ENCODE measurements around the gene CCDC17. TPM values are rescaled to one million over a fixed set of nuclear protein-coding genes. Genes with fewer than 3 reads are reported as not detected.

Gene CCDC17
- total RNA-seq, 1 experiment from 2014 or later = 6.6 TPM

DNA sequence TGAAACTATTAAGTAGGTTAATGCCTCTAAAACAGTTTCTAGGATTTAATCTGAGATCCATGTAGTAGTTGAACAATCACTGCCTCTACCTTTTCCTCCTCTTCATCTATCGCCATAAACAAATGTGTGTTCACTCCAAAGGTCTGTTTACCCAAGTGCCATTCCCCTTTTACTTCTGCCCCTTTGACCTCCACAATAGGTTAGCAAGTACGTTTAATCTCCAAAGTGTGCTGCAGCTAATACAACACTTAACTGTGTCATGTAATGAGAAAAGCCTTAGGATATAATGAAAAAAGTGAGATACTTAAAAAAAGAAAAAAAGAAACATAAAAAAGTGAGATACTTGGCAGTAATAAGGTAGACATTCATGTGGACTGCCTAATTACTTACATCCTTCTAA, 34.3 kb upstream of the CCDC17 start:
- Histone ChIP-seq H3K27ac (no peak overlapping the region), H4K20me1 (ENCODE audit: insufficient read depth) (peaks cover 33% of the 10 kb centered on the region), H3K4me3 (no peak overlapping the region), H3K36me3 (ENCODE audit: low read depth) (peaks cover 60% of the 10 kb centered on the region), H3F3A (ENCODE audit: insufficient read depth, low read depth) (no peaks in the 10 kb centered on the region; the same call in 1 of the 2 replicates), H3K79me2 (ENCODE audit: low read depth) (peaks cover 27% of the 10 kb centered on the region), H3K9me3 (ENCODE audit: insufficient read depth, low read depth) (no peaks in the 10 kb centered on the region), H3K9me2 (ENCODE audit: insufficient read depth) (no peaks in the 10 kb centered on the region), H3K4me1 (replicated peaks; ENCODE audit: insufficient read depth) (no peaks in the 10 kb centered on the region), H2AFZ (no peak overlapping the region), H3K4me2 (no peak overlapping the region), H3K27me3 (ENCODE audit: insufficient read depth, low read depth) (no peaks in the 10 kb centered on the region)
- no peak for DNase-seq
- POLR2A ChIA-PET (ENCODE audit: unreplicated experiment) = no interaction called here
- TF ChIP-seq, protein P1, sequence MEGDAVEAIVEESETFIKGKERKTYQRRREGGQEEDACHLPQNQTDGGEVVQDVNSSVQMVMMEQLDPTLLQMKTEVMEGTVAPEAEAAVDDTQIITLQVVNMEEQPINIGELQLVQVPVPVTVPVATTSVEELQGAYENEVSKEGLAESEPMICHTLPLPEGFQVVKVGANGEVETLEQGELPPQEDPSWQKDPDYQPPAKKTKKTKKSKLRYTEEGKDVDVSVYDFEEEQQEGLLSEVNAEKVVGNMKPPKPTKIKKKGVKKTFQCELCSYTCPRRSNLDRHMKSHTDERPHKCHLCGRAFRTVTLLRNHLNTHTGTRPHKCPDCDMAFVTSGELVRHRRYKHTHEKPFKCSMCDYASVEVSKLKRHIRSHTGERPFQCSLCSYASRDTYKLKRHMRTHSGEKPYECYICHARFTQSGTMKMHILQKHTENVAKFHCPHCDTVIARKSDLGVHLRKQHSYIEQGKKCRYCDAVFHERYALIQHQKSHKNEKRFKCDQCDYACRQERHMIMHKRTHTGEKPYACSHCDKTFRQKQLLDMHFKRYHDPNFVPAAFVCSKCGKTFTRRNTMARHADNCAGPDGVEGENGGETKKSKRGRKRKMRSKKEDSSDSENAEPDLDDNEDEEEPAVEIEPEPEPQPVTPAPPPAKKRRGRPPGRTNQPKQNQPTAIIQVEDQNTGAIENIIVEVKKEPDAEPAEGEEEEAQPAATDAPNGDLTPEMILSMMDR (conservative IDR thresholded peaks at IDR 0.05) = no peak
- no peak for TF ChIP-seq EZH2 (IDR thresholded peaks at IDR 0.05; ENCODE audit: low read depth)
- intact Hi-C loops (cut with micrococcal nuclease; ENCODE audit: unreplicated experiment) = no loop called here
- CTCF ChIA-PET = no interaction called here
- BruUV-seq (replicated peaks) = no TSS peak

DNA sequence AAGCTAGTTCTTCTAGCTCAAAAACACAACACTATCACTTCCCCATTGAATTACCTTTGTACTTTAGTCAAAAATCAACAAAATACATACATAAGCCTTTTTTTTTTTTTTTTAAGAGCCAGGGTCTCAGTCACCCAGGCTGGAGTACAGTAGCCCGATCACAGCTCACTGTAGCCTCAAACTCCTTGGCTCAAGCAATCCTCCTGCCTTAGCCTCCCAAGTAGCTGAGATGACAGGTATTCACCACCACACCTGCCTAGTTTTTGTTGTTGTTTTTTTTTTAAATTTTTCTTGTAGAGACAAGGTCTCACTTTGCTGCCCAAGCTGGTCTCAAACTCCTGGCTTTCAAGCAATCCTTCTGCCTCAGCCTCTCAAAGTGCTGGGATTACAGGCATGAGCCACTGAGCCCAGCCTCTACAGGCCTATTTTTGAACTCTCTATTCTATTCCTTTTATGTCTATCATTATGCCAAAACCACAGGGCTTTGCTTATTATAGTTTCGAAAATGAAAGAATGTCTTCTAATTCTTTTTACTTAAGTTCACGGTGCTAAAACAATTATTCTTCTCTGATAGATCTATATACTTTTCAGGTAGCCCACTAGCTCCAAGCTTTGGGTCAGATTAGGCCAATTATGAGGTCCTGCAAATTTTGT, 32.8 kb upstream of the CCDC17 start:
- peaks cover 12% of the 10 kb centered on the region; the same call in 1 of the 2 replicates for H3K79me2 ChIP-seq (ENCODE audit: low read depth)
- TF ChIP-seq EZH2 (IDR thresholded peaks at IDR 0.05; ENCODE audit: low read depth) = no peak
- TF ChIP-seq, protein P1 (conservative IDR thresholded peaks at IDR 0.05) = no peak
- POLR2A ChIA-PET (ENCODE audit: unreplicated experiment) = no interaction called here
- H3K27ac ChIP-seq = no peak overlapping the region
- H3K4me1 ChIP-seq (replicated peaks; ENCODE audit: insufficient read depth) = no peaks in the 10 kb centered on the region
- H4K20me1 ChIP-seq (ENCODE audit: insufficient read depth) = peaks cover 24% of the 10 kb centered on the region
- H3K27me3 ChIP-seq (ENCODE audit: insufficient read depth, low read depth) = no peaks in the 10 kb centered on the region
- no peaks in the 10 kb centered on the region for H3K9me2 ChIP-seq (ENCODE audit: insufficient read depth)
- no peak overlapping the region for H3K4me3 ChIP-seq
- H3F3A ChIP-seq (ENCODE audit: insufficient read depth, low read depth) = no peaks in the 10 kb centered on the region; the same call in 1 of the 2 replicates
- no peak overlapping the region for H2AFZ ChIP-seq
- H3K9me3 ChIP-seq (ENCODE audit: insufficient read depth, low read depth) = no peaks in the 10 kb centered on the region
- H3K36me3 ChIP-seq (ENCODE audit: low read depth) = peaks cover 63% of the 10 kb centered on the region
- DNase-seq = no peak
- BruUV-seq (replicated peaks) = no TSS peak
- intact Hi-C loops (cut with micrococcal nuclease; ENCODE audit: unreplicated experiment) = no loop called here
- CTCF ChIA-PET = interaction anchor here (0.7 kb wide), 1 partner anchor 898 kb away, joined by 8 read pairs; no protein-coding TSS in a partner anchor
- H3K4me2 ChIP-seq = no peak overlapping the region

DNA sequence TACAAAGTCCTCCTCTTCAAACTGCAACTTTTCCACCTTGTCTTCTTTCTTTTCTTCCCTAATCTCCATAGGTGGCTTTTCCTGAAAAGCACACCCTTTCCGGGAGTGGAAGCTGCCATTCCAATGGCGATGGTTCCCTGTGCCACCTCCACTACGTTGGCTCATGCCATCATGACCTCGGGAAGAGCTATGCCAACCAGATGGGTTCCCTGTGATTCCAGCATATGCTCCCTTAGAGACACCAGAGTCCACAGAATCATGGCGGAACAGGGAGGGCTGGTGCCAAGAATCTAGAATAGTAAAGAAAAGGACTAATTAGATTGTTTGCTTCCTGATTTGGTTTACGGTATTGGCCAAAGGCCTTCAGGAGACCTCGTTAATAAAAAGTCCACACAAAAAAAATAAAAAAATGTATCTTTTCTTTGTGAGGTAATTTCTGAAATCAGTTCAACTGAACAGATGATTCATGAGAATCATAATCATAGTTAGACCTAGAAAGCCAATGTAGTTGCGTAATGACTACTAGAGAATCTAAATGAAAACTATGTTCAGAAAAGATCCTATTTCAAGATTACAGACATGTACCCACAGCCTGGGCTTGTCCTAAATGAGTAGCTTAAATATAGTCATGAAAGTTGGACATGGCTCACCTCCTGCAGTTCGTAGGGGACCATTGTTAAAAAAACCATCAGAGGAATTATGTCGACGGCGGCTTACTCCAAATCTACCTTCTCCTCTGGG, 30.9 kb upstream of the CCDC17 start:
- Histone ChIP-seq H3K79me2 (ENCODE audit: low read depth) (0 out of 2 replicates have a peak, but pooled peaks cover 14% of the 10 kb centered on the region), H3K36me3 (ENCODE audit: low read depth) (peaks cover 75% of the 10 kb centered on the region), H4K20me1 (ENCODE audit: insufficient read depth) (peaks cover 14% of the 10 kb centered on the region; the same call in 1 of the 2 replicates), H3K4me2 (no peak overlapping the region), H3K9me3 (ENCODE audit: insufficient read depth, low read depth) (no peaks in the 10 kb centered on the region), H3K4me3 (no peak overlapping the region), H3K27me3 (ENCODE audit: insufficient read depth, low read depth) (no peaks in the 10 kb centered on the region), H3K4me1 (replicated peaks; ENCODE audit: insufficient read depth) (no peaks in the 10 kb centered on the region), H3K9me2 (ENCODE audit: insufficient read depth) (no peaks in the 10 kb centered on the region), H2AFZ (no peak overlapping the region), H3K27ac (no peak overlapping the region), H3F3A (ENCODE audit: insufficient read depth, low read depth) (no peaks in the 10 kb centered on the region; the same call in 1 of the 2 replicates)
- CTCF ChIA-PET = interaction anchor here (0.5 to 0.7 kb wide), 3 partner anchors 25 to 1209 kb away, joined by 3 to 7 read pairs (median 6); partner anchors contain the start of gene PLK3
- no peak for DNase-seq
- BruUV-seq (replicated peaks) = no TSS peak
- intact Hi-C loops (cut with micrococcal nuclease; ENCODE audit: unreplicated experiment) = loop anchor here (5.0 kb wide), 1 partner anchor 228 kb away; no protein-coding TSS in a partner anchor
- no peak for TF ChIP-seq EZH2 (IDR thresholded peaks at IDR 0.05; ENCODE audit: low read depth)
- TF ChIP-seq, protein P1 (conservative IDR thresholded peaks at IDR 0.05) = no peak
- POLR2A ChIA-PET (ENCODE audit: unreplicated experiment) = interaction anchor here (0.6 kb wide), 1 partner anchor 40 kb away, joined by 3 read pairs; no protein-coding TSS in a partner anchor
